Smooth muscle cell (in vitro differentiated cells): ENCODE measurements around the gene USO1. TPM values are rescaled to one million over a fixed set of nuclear protein-coding genes. Genes with fewer than 3 reads are reported as not detected.

Experiments used
- DNase-seq: peaks from one replicate; lab custom pipeline; 2025; ENCODE audit not compliant: unreplicated experiment; lab: John Stamatoyannopoulos, UW
- H2AFZ ChIP-seq: fragments of 200-600 bp; sonication (generic); 2 replicates; pipeline ENCODE4 v1.6.0; 2016; ENCODE audit warnings: antibody characterized with exemption, low read depth, mild to moderate bottlenecking
- H3F3A ChIP-seq: fragments of 200-600 bp; sonication (generic); 2 replicates; pipeline ENCODE4 v1.6.0; 2017; ENCODE audit warnings: antibody characterized with exemption, low read depth
- H3K27ac ChIP-seq: fragments of 200-600 bp; sonication (generic); 2 replicates; pipeline ENCODE4 v1.5.1; 2016; ENCODE audit warnings: low read depth, mild to moderate bottlenecking
- H3K27me3 ChIP-seq: fragments of 200-600 bp; sonication (generic); 2 replicates; pipeline ENCODE4 v1.6.1; 2016; ENCODE audit warnings: low read depth, mild to moderate bottlenecking
- H3K36me3 ChIP-seq: fragments of 200-600 bp; sonication (generic); 2 replicates; pipeline ENCODE4 v1.5.1; 2016; ENCODE audit warnings: low read depth
- H3K4me1 ChIP-seq: fragments of 200-600 bp; sonication (generic); 2 replicates; pipeline ENCODE4 v1.5.1; 2016; ENCODE audit warnings: low read depth
- H3K4me2 ChIP-seq: fragments of 200-600 bp; sonication (generic); 2 replicates; pipeline ENCODE4 v1.6.0; 2016; ENCODE audit warnings: mild to moderate bottlenecking
- H3K4me3 ChIP-seq: fragments of 200-600 bp; sonication (generic); 2 replicates; pipeline ENCODE4 v1.5.1; 2016; ENCODE audit warnings: mild to moderate bottlenecking
- H3K79me2 ChIP-seq: fragments of 200-600 bp; sonication (generic); 2 replicates; pipeline ENCODE4 v1.6.0; 2016; ENCODE audit warnings: low read depth, mild to moderate bottlenecking
- H3K9ac ChIP-seq: fragments of 200-600 bp; sonication (generic); 2 replicates; pipeline ENCODE4 v1.6.0; 2016; ENCODE audit warnings: low read depth
- H3K9me3 ChIP-seq: fragments of 200-600 bp; sonication (generic); replicated peaks from 2 replicates; pipeline ENCODE4 v1.5.1; 2016; ENCODE audit warnings: low read depth
- H4K20me1 ChIP-seq: fragments of 200-600 bp; sonication (generic); 2 replicates; pipeline ENCODE4 v1.6.0; 2016; ENCODE audit warnings: low read depth
- WGBS: methylation state at CpG from one replicate; pipeline ENCODE4 v1.1.7; 2016; ENCODE audit warnings: low lambda C conversion rate; 5-methylcytosine and 5-hydroxymethylcytosine counted together
- polyA plus RNA-seq: library from polyadenylated mRNA; unstranded; fragments of >200 nt; fragmentation: Nextera tagmentation; extraction: Ambion mirVana; gene quantifications from 2 replicates; pipeline ENCODE4 v1.2.1, GENCODE V29; 2016
- total RNA-seq: library from RNA; depleted of rRNA; stranded (reverse); fragments of >200 nt; gene quantifications from 2 replicates; pipeline ENCODE4 v1.2.3, GENCODE V29; 2014
- TF ChIP-seq, protein P1 (sequence below): fragments of 200-600 bp; sonication (generic); IDR thresholded peaks from 2 replicates; pipeline ENCODE4 v1.5.1; 2017; ENCODE audit warnings: borderline replicate concordance, mild to moderate bottlenecking, antibody characterized with exemption; ENCODE audit not compliant: insufficient read depth, poor library complexity, severe bottlenecking

The USO1 gene
- total and polyA plus RNA-seq, 2 experiments from 2014 or later, result 50.4 to 94.6 TPM

GRCh38 chr4:75696581-75696980 lies 27.8 kb upstream of the USO1 start:
- Histone ChIP-seq H4K20me1 (no peaks in the 10 kb centered on the region), H3K79me2 (no peaks in the 10 kb centered on the region), H3K9me3 (no peaks in the 10 kb centered on the region), H3K4me3 (no peak overlapping the region), H3K4me2 (no peak overlapping the region), H2AFZ (no peak overlapping the region), H3F3A (no peaks in the 10 kb centered on the region), H3K4me1 (no peaks in the 10 kb centered on the region), H3K27me3 (no peaks in the 10 kb centered on the region), H3K27ac (no peak overlapping the region), H3K9ac (no peak overlapping the region), H3K36me3 (no peaks in the 10 kb centered on the region)
- WGBS, result 97% methylated on average over 3 of the region's 3 CpGs
- no peak for DNase-seq
- TF ChIP-seq, protein P1, sequence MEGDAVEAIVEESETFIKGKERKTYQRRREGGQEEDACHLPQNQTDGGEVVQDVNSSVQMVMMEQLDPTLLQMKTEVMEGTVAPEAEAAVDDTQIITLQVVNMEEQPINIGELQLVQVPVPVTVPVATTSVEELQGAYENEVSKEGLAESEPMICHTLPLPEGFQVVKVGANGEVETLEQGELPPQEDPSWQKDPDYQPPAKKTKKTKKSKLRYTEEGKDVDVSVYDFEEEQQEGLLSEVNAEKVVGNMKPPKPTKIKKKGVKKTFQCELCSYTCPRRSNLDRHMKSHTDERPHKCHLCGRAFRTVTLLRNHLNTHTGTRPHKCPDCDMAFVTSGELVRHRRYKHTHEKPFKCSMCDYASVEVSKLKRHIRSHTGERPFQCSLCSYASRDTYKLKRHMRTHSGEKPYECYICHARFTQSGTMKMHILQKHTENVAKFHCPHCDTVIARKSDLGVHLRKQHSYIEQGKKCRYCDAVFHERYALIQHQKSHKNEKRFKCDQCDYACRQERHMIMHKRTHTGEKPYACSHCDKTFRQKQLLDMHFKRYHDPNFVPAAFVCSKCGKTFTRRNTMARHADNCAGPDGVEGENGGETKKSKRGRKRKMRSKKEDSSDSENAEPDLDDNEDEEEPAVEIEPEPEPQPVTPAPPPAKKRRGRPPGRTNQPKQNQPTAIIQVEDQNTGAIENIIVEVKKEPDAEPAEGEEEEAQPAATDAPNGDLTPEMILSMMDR, result no peak

- Histone ChIP-seq H3K27me3 (no peaks in the 10 kb centered on the region), H3K4me1 (no peaks in the 10 kb centered on the region), H3K9me3 (no peaks in the 10 kb centered on the region), H3F3A (no peaks in the 10 kb centered on the region), H3K79me2 (no peaks in the 10 kb centered on the region), H3K27ac (no peak overlapping the region), H3K36me3 (no peaks in the 10 kb centered on the region), H3K4me3 (no peak overlapping the region), H4K20me1 (no peaks in the 10 kb centered on the region), H3K4me2 (no peak overlapping the region), H3K9ac (no peak overlapping the region), H2AFZ (no peak overlapping the region)
- DNase-seq, result no peak
- TF ChIP-seq, protein P1, result no peak
- WGBS, result 74% methylated on average over 6 of the region's 6 CpGs
Observed at GRCh38 chr4:75698162-75698962, 26.0 kb upstream of the USO1 start.

DNA sequence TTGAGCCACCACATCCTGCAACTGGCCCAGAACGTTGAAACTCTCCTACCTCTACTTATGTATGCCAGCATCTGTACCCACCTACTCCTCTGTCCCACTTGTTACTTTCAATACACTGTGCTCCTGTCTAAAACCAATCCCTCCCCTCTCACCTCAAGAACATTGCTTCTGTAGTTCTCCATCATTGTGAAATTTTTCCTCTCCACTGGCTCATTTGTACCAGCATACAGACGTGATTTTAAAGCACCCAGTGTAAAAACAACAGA lies 25.5 kb upstream of the USO1 start:
- Histone ChIP-seq H3K9ac (no peak overlapping the region), H3K4me2 (no peak overlapping the region), H3K4me3 (no peak overlapping the region), H3F3A (no peaks in the 10 kb centered on the region), H4K20me1 (no peaks in the 10 kb centered on the region), H3K27me3 (no peaks in the 10 kb centered on the region), H3K79me2 (no peaks in the 10 kb centered on the region), H3K27ac (no peak overlapping the region), H3K4me1 (no peaks in the 10 kb centered on the region), H2AFZ (no peak overlapping the region), H3K36me3 (no peaks in the 10 kb centered on the region), H3K9me3 (no peaks in the 10 kb centered on the region)
- TF ChIP-seq, protein P1, result no peak
- WGBS, result 71% methylated on average over 2 of the region's 2 CpGs
- DNase-seq, result no peak

- no peaks in the 10 kb centered on the region for H3F3A ChIP-seq
- no peaks in the 10 kb centered on the region for H3K27me3 ChIP-seq
- no peak overlapping the region for H2AFZ ChIP-seq
- H3K9me3 ChIP-seq, result no peaks in the 10 kb centered on the region
- no peak overlapping the region for H3K4me3 ChIP-seq
- no peaks in the 10 kb centered on the region for H3K36me3 ChIP-seq
- no peak overlapping the region for H3K27ac ChIP-seq
- H3K79me2 ChIP-seq, result no peaks in the 10 kb centered on the region
- DNase-seq, result no peak
- H3K4me2 ChIP-seq, result no peak overlapping the region
- TF ChIP-seq, protein P1, result no peak
- no peak overlapping the region for H3K9ac ChIP-seq
- H4K20me1 ChIP-seq, result no peaks in the 10 kb centered on the region
- WGBS, result 0% methylated on average over 1 of the region's 1 CpG
- H3K4me1 ChIP-seq, result no peaks in the 10 kb centered on the region
Observed at GRCh38 chr4:75699299-75699698, 25.1 kb upstream of the USO1 start.
